PC-9 (cell line): ENCODE measurements around the gene DRD1.

Experiments
- EZH2 ChIP-seq: fragments of 200-600 bp; sonication (generic); IDR thresholded peaks from 2 replicates; pipeline ENCODE4 v1.8.0; 2017; ENCODE audit warnings: antibody characterized with exemption, low read depth
- TF ChIP-seq, protein P1 (sequence below): fragments of 200-600 bp; sonication (generic); conservative IDR thresholded peaks from 2 replicates; pipeline ENCODE4 v1.6.1; 2017; ENCODE audit warnings: mixed run types, antibody characterized with exemption, mild to moderate bottlenecking, moderate library complexity

DNA sequence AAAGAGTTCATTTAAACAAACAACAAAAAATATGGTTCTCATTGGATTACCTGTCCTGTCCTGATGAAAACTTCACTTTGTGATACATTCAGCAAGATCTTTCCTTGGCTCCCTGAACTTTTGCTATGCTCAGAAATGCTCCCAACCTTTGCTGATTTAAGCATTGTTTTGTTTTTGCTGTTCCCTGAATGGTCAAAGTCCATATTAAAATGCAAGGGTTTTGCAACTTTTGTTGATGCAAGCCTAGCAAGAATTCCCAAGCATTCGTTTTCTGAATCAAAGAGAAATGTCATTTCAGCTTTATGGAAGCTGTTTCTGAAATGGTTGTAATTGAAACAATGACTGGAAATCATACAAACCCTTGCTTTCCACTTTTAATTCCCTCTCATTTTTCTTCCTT is 31.3 kb upstream of the DRD1 start:
- TF ChIP-seq, protein P1, sequence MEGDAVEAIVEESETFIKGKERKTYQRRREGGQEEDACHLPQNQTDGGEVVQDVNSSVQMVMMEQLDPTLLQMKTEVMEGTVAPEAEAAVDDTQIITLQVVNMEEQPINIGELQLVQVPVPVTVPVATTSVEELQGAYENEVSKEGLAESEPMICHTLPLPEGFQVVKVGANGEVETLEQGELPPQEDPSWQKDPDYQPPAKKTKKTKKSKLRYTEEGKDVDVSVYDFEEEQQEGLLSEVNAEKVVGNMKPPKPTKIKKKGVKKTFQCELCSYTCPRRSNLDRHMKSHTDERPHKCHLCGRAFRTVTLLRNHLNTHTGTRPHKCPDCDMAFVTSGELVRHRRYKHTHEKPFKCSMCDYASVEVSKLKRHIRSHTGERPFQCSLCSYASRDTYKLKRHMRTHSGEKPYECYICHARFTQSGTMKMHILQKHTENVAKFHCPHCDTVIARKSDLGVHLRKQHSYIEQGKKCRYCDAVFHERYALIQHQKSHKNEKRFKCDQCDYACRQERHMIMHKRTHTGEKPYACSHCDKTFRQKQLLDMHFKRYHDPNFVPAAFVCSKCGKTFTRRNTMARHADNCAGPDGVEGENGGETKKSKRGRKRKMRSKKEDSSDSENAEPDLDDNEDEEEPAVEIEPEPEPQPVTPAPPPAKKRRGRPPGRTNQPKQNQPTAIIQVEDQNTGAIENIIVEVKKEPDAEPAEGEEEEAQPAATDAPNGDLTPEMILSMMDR, result no peak
- TF ChIP-seq EZH2, result no peak
